GM19455 (cell line): ENCODE measurements around the gene MBD6.
"Not testable (repeated sequence)": the region's sequence is repeated elsewhere in the genome, so short reads cannot be mapped to it uniquely, and the experiment has no call there.

Source experiments
- ATAC-seq: cut with Tn5 transposase; IDR thresholded peaks from one replicate; pipeline ENCODE4 v1.9.1; 2021; ENCODE audit not compliant: unreplicated experiment

The MBD6 gene

GRCh38 chr12:57548488-57548887 is 25.9 kb downstream of the MBD6 start:
- no peak for ATAC-seq

- ATAC-seq, result no peak
Observed at GRCh38 chr12:57549203-57549908, 26.7 kb downstream of the MBD6 start.

- no peak for ATAC-seq
Observed at GRCh38 chr12:57549909-57550640, 27.5 kb downstream of the MBD6 start, which contains the start of gene KIF5A. TSS of gene KIF5A (plus strand) at chr12:57550044. CDS start at chr12:57550272, 228 bp downstream.

GRCh38 chr12:57550641-57551549 is 28.3 kb downstream of the MBD6 start:
- no peak for ATAC-seq

GRCh38 chr12:57551637-57552305 is 29.1 kb downstream of the MBD6 start:
- ATAC-seq, result no peak

GRCh38 chr12:57552306-57552651 is 29.7 kb downstream of the MBD6 start:
- ATAC-seq, result no peak

GRCh38 chr12:57552835-57553313 is 30.2 kb downstream of the MBD6 start:
- no peak for ATAC-seq

GRCh38 chr12:57553343-57554202 is 30.9 kb downstream of the MBD6 start:
- ATAC-seq, result no peak

- ATAC-seq, result no peak
Observed at GRCh38 chr12:57554453-57554852, 31.8 kb downstream of the MBD6 start.

- ATAC-seq, result no peak
Observed at GRCh38 chr12:57554897-57555296, 32.3 kb downstream of the MBD6 start.

- no peak for ATAC-seq
Observed at GRCh38 chr12:57558864-57559263, 36.2 kb downstream of the MBD6 start.

GRCh38 chr12:57560516-57560915 is 37.9 kb downstream of the MBD6 start:
- no peak for ATAC-seq

- not testable (repeated sequence) for ATAC-seq
Observed at GRCh38 chr12:57561117-57561516, 38.5 kb downstream of the MBD6 start.

GRCh38 chr12:57563358-57563757 is 40.7 kb downstream of the MBD6 start:
- ATAC-seq, result no peak

GRCh38 chr12:57564178-57564740 is 41.6 kb downstream of the MBD6 start:
- ATAC-seq, result no peak

- ATAC-seq, result no peak
Observed at GRCh38 chr12:57568838-57569237, 46.2 kb downstream of the MBD6 start.

- ATAC-seq, result no peak
Observed at GRCh38 chr12:57569858-57570257, 47.2 kb downstream of the MBD6 start.

GRCh38 chr12:57570438-57570837 is 47.8 kb downstream of the MBD6 start:
- not testable (repeated sequence) for ATAC-seq

- ATAC-seq, result no peak
Observed at GRCh38 chr12:57571926-57572762, 49.5 kb downstream of the MBD6 start.
